COLO668 (cell line): ENCODE results near the gene ARHGAP12.

Experiments
- DNase-seq: peaks from one replicate; lab custom pipeline; 2025; ENCODE audit not compliant: unreplicated experiment; lab: John Stamatoyannopoulos, UW

ARHGAP12 gene

GRCh38 chr10:31885971-31886370 is 42.7 kb downstream of the ARHGAP12 start:
- DNase-seq = no peak

GRCh38 chr10:31884386-31884785 is 44.2 kb downstream of the ARHGAP12 start:
- no peak for DNase-seq

DNA sequence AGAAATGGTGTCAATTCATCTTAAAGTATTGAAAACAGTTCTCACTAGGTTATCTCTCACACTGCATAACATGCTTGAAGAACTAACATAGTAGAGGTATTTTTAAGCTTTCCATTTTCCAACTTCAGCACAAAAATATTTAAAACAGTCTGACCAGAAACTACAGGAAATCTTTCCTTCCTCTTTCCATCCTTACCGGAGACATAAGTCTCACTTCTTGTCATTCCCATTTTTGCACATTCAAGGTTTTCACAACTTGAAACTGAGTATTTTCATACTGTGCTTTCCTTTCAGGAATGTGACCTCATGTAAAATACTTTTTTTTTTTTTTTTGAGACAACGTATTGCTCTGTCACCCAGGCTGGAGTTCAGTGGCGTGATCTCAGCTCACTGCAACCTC is 45.2 kb downstream of the ARHGAP12 start:
- DNase-seq = no peak

GRCh38 chr10:31878486-31878885 is 50.1 kb downstream of the ARHGAP12 start:
- DNase-seq = no peak

- no peak for DNase-seq
Measured at GRCh38 chr10:31876652-31877352, 51.8 kb downstream of the ARHGAP12 start.

GRCh38 chr10:31875608-31876007 is 53.0 kb downstream of the ARHGAP12 start:
- DNase-seq = no peak

DNA sequence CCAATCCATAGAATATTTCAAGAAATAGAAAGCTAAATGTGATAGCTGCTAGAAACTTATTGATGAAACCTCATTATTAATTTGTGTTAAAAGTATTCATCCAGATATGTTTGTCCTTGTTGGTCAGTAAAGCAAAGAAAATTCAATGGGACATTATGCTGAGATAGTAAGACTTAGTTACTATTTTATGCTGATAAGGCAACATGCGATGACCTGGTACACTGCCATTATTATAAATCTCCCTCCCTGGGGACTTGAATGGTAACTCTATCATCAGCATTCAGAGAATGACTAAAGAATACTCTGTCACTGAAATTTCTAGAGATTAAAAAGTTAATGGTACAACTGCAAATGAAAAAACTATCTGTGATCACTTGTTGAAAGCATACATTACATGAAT is 54.9 kb downstream of the ARHGAP12 start:
- no peak for DNase-seq

DNA sequence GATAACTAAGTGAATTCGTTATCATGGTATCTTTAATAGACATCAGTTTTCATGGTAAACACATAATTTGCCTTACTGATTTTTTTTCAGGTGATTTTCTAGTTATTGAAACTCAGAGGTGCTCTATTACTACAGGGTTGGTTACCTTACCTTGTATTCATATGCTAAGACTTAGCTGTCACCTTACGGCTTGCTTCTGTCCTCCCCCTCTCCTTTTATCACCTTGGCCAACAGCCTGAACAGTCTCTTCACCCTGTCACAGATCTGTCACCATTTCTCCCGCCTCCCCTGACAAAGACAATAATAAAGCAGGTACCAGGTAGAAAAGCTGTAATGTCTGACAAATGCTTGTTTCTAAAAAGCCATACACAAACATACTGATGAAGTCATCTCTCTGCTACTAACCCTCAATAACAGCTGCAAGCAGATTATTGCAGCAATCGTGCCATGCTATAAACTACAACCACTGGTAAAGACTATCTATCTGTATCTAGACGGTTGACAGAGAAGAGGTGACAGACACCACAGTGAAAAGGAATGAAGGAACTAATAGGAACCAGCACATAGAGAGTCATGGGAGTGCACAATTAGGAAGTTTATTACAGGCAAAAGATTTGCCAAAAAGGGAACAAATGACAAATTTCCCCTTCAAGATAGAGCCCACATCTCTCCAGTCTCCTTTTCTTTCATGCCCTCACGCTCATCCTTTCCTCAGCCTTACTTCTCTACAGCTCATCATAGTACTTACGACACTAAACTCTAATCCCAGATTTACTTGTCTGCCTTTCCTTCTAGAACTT is 57.2 kb downstream of the ARHGAP12 start:
- DNase-seq = no peak

GRCh38 chr10:31867646-31868045 is 61.0 kb downstream of the ARHGAP12 start:
- DNase-seq = no peak

GRCh38 chr10:31866118-31866670 is 62.4 kb downstream of the ARHGAP12 start:
- no peak for DNase-seq

DNA sequence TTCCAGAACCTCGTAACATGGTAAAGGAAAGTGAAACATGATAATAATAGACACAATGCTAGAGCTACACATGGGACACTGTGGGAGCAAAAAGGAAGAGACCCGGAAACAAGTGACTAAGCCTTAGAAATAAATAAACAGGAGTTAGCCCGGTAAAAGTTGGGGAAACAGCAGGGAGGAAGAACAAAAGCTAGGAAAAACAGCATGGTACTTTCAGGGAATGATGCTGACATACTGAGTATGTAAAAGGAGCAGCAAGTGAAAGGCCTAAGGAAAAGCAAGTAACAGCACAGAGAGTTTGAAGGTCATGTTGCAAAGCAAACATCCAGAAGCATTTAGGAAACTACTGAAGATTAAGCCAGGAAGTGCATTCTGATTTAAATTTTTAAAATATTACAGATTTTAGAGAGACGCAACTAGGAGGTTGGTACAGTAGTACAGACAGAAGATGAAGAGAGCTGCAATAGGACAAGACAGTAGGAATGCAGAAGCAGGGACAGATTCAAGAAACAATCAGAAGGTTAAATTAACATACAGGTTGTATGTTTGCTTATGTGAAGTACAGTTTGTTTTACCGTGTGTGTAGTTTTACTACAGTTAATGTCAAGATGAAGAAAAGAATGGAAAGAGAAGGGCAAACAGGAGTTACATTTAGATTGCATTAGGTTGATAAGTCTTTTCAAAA is 63.7 kb downstream of the ARHGAP12 start:
- DNase-seq = no peak

DNA sequence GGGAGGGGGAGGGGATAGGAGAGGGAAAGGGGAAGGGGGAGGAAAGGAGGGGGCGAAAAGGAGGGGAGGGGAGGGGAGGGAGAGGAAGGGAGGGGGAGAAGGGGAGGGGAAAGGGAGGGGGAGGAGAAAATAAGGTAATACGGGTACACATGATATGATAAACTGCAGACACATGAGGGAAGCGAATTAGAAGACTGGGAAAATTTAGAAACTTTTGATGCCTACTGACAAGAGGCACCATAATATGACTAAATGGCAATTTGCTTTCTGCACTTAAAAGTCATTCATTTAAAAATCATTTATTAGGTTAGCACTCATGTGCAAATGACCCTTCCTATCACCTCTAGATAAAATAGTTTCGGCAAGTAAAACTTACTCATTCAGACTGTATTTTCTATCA is 73.6 kb downstream of the ARHGAP12 start:
- no peak for DNase-seq

- DNase-seq = no peak
Measured at GRCh38 chr10:31853629-31854028, 75.0 kb downstream of the ARHGAP12 start.

DNA sequence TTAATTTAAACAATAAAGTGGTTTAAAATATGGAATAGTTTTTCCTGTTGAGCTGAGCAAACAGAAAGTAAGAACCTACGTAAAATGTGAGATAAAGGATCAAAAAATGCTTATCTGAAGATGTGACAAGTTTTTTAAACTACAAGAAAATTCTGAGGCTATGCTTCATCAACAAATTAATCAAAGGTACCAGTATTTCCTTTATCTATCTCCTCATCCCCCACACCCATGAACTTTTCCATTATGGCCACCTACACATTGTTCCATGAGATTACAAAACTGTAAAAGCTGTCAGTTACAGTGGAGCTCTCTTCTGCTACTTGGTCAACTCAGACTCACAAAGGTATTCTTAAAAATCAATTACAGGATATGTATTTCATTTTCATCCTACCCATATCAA is 77.4 kb downstream of the ARHGAP12 start:
- no peak for DNase-seq

GRCh38 chr10:31847515-31847914 is 81.1 kb downstream of the ARHGAP12 start:
- no peak for DNase-seq

GRCh38 chr10:31838709-31839108 is 89.9 kb downstream of the ARHGAP12 start:
- DNase-seq = no peak

- DNase-seq = no peak
Measured at GRCh38 chr10:31838065-31838464, 90.6 kb downstream of the ARHGAP12 start.

DNA sequence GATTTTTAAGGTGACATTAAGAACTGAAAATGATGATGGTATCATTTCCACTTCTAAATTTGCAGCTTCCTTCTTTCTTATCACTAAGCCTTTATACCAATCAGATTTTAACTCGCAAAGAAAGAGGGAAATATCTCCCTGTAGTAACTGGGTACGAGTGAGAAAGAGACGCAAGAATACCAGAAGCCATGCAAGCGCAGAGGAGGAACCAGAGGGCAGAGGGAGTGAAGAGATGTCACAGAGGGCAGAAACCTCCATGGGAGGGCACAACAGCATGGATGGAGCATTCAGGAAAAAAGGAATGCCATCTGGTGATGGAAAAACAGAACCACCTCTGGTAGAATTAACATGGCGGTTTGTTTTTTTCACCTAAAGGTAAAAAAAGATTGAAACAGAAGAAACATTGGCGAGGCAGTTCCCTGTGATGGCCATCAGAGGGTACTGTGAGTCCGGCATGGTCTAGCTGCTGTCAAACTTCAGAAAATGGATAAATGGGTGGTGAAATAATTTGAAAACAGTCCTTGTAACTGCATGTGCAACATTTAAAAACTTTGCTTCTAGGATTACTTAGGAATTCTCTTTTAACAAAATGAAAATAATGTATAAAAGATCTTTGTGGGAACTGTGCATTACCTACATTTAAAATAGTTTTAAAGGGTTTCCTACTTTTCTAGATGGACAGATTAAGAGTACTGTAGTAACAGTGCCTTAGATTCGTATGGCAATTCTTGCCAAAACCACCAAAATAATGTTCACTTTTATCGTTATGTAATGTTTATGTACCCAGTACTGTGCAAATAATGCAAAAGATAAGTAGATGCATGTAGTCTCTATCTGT is 91.8 kb downstream of the ARHGAP12 start:
- no peak for DNase-seq

GRCh38 chr10:31833753-31834152 is 94.9 kb downstream of the ARHGAP12 start:
- no peak for DNase-seq

DNA sequence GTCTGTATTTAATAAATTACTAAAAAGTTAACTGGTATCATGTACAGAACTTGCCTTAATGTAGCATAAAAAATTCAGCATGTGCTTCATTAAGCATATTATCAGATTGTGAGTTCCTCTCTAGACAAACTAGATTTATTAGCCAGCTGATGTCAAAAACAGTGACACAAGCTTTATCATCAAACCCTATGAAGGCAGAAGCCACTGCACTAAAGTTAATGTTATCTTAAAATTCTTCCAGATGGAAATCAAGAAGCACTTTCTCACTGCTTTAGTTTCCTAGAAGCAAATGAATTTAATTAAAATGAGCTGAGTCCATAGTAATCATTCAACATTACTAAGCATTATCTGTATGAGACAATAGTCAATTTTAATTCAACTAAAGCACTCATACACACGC is 96.4 kb downstream of the ARHGAP12 start:
- DNase-seq = no peak

GRCh38 chr10:31830887-31831286 is 97.7 kb downstream of the ARHGAP12 start:
- DNase-seq = no peak
